ENCODE measurements around the gene OR51I2.

- TF ChIP-seq CTCF (IDR thresholded peaks at IDR 0.05 in 4 of 5, conservative IDR thresholded peaks at IDR 0.05 in 1 of 5) (no peak), POLR2A (IDR thresholded peaks at IDR 0.05) (no peak)
These were observed 5.2 kb upstream of the OR51I2 start for GRCh38 chr11:5443835-5444393.
